HepG2 (cell line): ENCODE results near the gene MTHFS. TPM values are rescaled to one million over a fixed set of nuclear protein-coding genes. Genes with fewer than 3 reads are reported as not detected.

Experiments used
- ATAC-seq: fragments of 200-7000 bp; cut with Tn5 transposase; 3 replicates; pipeline ENCODE4 v1.9.1; 2020; ENCODE audit warnings: mild to moderate bottlenecking, moderate library complexity
- BruUV-seq: library from RNA; stranded (reverse); fragments of 400-500 nt; replicated peaks from 2 replicates; lab custom pipeline; 2021; lab: Mats Ljungman, UMichigan
- CTCF ChIA-PET: fragments of 300-600 bp; formaldehyde crosslinking; extraction: SDS; loops from one replicate; lab custom pipeline; 2021; ENCODE audit warnings: low total read pairs, inconsistent platforms, low intra/inter-chr PET ratio; lab: Yijun Ruan, JAX
- POLR2A ChIA-PET: fragments of 350-600 bp; sonication (Branson Sonifier 250); formaldehyde crosslinking; loops from one replicate; lab custom pipeline; 2020; ENCODE audit warnings: antibody characterized with exemption, inconsistent platforms; lab: Yijun Ruan, JAX
- DNase-seq: peaks from one replicate; pipeline ENCODE4 v3.0.0-alpha.2; 2015; ENCODE audit warnings: low spot score
- FAIRE-seq: peaks from 3 replicates; lab custom pipeline; 2011; peaks lifted over from hg19 to GRCh38; lab: Jason Lieb, UNC
- H2AFZ ChIP-seq: one replicate; pipeline ENCODE4 v1.6.1; 2011; ENCODE audit warnings: low read length, inconsistent platforms
- H3K27ac ChIP-seq: fragments of 300-600 bp; 3 replicates; pipeline ENCODE4 v1.8.0; 2011; ENCODE audit warnings: mixed run types, mild to moderate bottlenecking, mixed read lengths, low read length, inconsistent platforms; ENCODE audit not compliant: insufficient read depth; ENCODE audit errors: extremely low read length
- H3K27me3 ChIP-seq, 2 experiments: fragments of 200-600 bp in 1 of 2; 2 replicates in 1 of 2; 3 replicates in 1 of 2; pipeline versions ENCODE4 v1.6.0 to v1.8.0; 2011; ENCODE audit warnings: low read length in 2 of 2, mild to moderate bottlenecking in 2 of 2, moderate library complexity in 2 of 2, inconsistent platforms in 1 of 2; ENCODE audit not compliant: insufficient read depth in 2 of 2, control insufficient read depth in 1 of 2
- H3K36me3 ChIP-seq, 2 experiments: fragments of 200-600 bp in 1 of 2; replicated peaks in 1 of 2; 2 replicates in 1 of 2; 3 replicates in 1 of 2; pipeline versions ENCODE4 v1.5.1 to v1.8.0; 2011; ENCODE audit warnings: low read length in 2 of 2, inconsistent platforms in 1 of 2; ENCODE audit not compliant: insufficient read depth in 2 of 2, control insufficient read depth in 1 of 2
- H3K4me1 ChIP-seq: 2 replicates; pipeline ENCODE4 v1.5.1; 2012; ENCODE audit warnings: low read length, inconsistent platforms; ENCODE audit not compliant: insufficient read depth
- H3K4me2 ChIP-seq: 2 replicates; pipeline ENCODE4 v1.6.0; 2011; ENCODE audit warnings: low read depth, low read length, inconsistent platforms
- H3K4me3 ChIP-seq, 3 experiments: fragments of 200-600 bp in 1 of 3; sonication (generic), shearing (Covaris generic) in 1 of 3; replicated peaks in 1 of 3; 2 replicates each; pipeline ENCODE4 v1.5.1; 2011 to 2016; ENCODE audit warnings: low read length in 3 of 3, inconsistent platforms in 2 of 3, low read depth in 2 of 3, mild to moderate bottlenecking in 2 of 3, control low read depth in 1 of 3, mixed read lengths in 1 of 3; ENCODE audit not compliant: insufficient read depth in 1 of 3
- H3K79me2 ChIP-seq: one replicate; pipeline ENCODE4 v1.6.1; 2011; ENCODE audit warnings: low read length, inconsistent platforms; ENCODE audit not compliant: insufficient read depth
- H3K9ac ChIP-seq: 2 replicates; pipeline ENCODE4 v1.6.0; 2011; ENCODE audit warnings: mild to moderate bottlenecking, low read depth, low read length, inconsistent platforms; ENCODE audit not compliant: insufficient read depth
- H3K9me3 ChIP-seq: 2 replicates; pipeline ENCODE4 v1.5.1; 2012; ENCODE audit warnings: mild to moderate bottlenecking, low read length
- H4K20me1 ChIP-seq: 2 replicates; pipeline ENCODE4 v1.6.0; 2011; ENCODE audit warnings: inconsistent platforms, mild to moderate bottlenecking, low read length, moderate library complexity; ENCODE audit not compliant: insufficient read depth
- CHD2 ChIP-seq: IDR thresholded peaks from 2 replicates; pipeline ENCODE4 v1.6.1; 2011; ENCODE audit warnings: low read depth, low read length, improper control_type of control experiment
- HDAC1 ChIP-seq: sonication (generic); formaldehyde crosslinking; IDR thresholded peaks from 2 replicates; pipeline ENCODE4 v1.5.1; 2020; ENCODE audit warnings: mild to moderate bottlenecking, missing genetic modification reagents
- HNRNPK ChIP-seq: fragments of 200-400 bp; formaldehyde crosslinking; IDR thresholded peaks from 2 replicates; pipeline ENCODE4 v1.6.1; 2018; ENCODE audit warnings: low read length, low read depth, moderate library complexity, mild to moderate bottlenecking; ENCODE audit not compliant: poor library complexity, severe bottlenecking
- PRMT3 ChIP-seq: sonication (generic); formaldehyde crosslinking; IDR thresholded peaks from 2 replicates; pipeline ENCODE4 v1.8.1; 2022; ENCODE audit warnings: low read depth, mild to moderate bottlenecking, moderate library complexity, missing genetic modification reagents, borderline replicate concordance
- RBM22 ChIP-seq: fragments of 200-400 bp; formaldehyde crosslinking; optimal IDR thresholded peaks from 2 replicates; pipeline ENCODE3; 2017; ENCODE audit warnings: mild to moderate bottlenecking, low read length, moderate library complexity
- RORA ChIP-seq: sonication (generic); formaldehyde crosslinking; IDR thresholded peaks from 2 replicates; pipeline ENCODE4 v1.5.0; 2020; ENCODE audit warnings: mild to moderate bottlenecking, missing genetic modification reagents, moderate library complexity
- SMARCE1 ChIP-seq: fragments of 450-650 bp; IDR thresholded peaks from 2 replicates; pipeline ENCODE4 v1.6.1; 2017; ENCODE audit warnings: borderline replicate concordance
- U2AF1 ChIP-seq: fragments of 200-400 bp; formaldehyde crosslinking; optimal IDR thresholded peaks from 2 replicates; pipeline ENCODE3; 2017; ENCODE audit warnings: mild to moderate bottlenecking, low read depth, low read length
- ZKSCAN5 ChIP-seq: sonication (generic); formaldehyde crosslinking; IDR thresholded peaks from 2 replicates; pipeline ENCODE4 v1.5.1; 2020; ENCODE audit warnings: mild to moderate bottlenecking, missing genetic modification reagents
- ZMAT3 ChIP-seq: sonication (generic); formaldehyde crosslinking; conservative IDR thresholded peaks from 2 replicates; pipeline ENCODE4 v1.7.0; 2021; ENCODE audit warnings: missing genetic modification reagents
- ZNF337 ChIP-seq: sonication (generic); formaldehyde crosslinking; IDR thresholded peaks from 2 replicates; pipeline ENCODE4 v1.5.1; 2020; ENCODE audit warnings: missing genetic modification reagents, low read depth, mild to moderate bottlenecking, borderline replicate concordance
- ZNF605 ChIP-seq: sonication (generic); formaldehyde crosslinking; IDR thresholded peaks from 2 replicates; pipeline ENCODE4 v1.8.0; 2022; ENCODE audit warnings: mild to moderate bottlenecking, missing genetic modification reagents
- ZNF766 ChIP-seq: sonication (generic); formaldehyde crosslinking; IDR thresholded peaks from 2 replicates; pipeline ENCODE4 v1.5.0; 2020; ENCODE audit warnings: missing genetic modification reagents, borderline replicate concordance
- ZNF782 ChIP-seq: sonication (generic); formaldehyde crosslinking; IDR thresholded peaks from 2 replicates; pipeline ENCODE4 v1.4.0; 2020; ENCODE audit warnings: missing genetic modification reagents, mild to moderate bottlenecking, borderline replicate concordance
- ZNF83 ChIP-seq: sonication (generic); formaldehyde crosslinking; IDR thresholded peaks from 2 replicates; pipeline ENCODE4 v1.4.0; 2020; ENCODE audit warnings: missing genetic modification reagents, mild to moderate bottlenecking, borderline replicate concordance
- ZZZ3 ChIP-seq: sonication (generic); formaldehyde crosslinking; IDR thresholded peaks from 2 replicates; pipeline ENCODE4 v1.4.0; 2020; ENCODE audit warnings: missing genetic modification reagents, mild to moderate bottlenecking, borderline replicate concordance
- WGBS: methylation state at CpG from one replicate; pipeline ENCODE4 v1.1.6; 2017; ENCODE audit warnings: low lambda C conversion rate; 5-methylcytosine and 5-hydroxymethylcytosine counted together
- in situ Hi-C: cut with HindIII; loops from 2 replicates; pipeline ENCODE4 v1.10.0; 2017; ENCODE audit warnings: low pct_unique_long_range_greater_than_20kb; ENCODE audit not compliant: extremely low pct_ligation_motif_present
- intact Hi-C: fragments of 100-400 bp; cut with micrococcal nuclease; formaldehyde crosslinking; loops from one replicate; pipeline ENCODE4 v1.10.0; 2022; ENCODE audit not compliant: unreplicated experiment
- polyA plus RNA-seq, 8 experiments: library from polyadenylated mRNA; depleted of rRNA in 3 of 8; stranded (reverse) in 7 of 8; unstranded in 1 of 8; fragments of >200 nt; fragmentation: Illumina TruSeq in 4 of 8; extraction: Trizol in 4 of 8; gene quantifications; 2 replicates each; pipeline versions ENCODE4 v1.2.1 to v1.2.3, GENCODE V29; 2011 to 2016; ENCODE audit warnings: low read depth in 4 of 8, missing spikeins in 1 of 8, mixed read lengths in 1 of 8; ENCODE audit not compliant: insufficient read depth in 1 of 8
- total RNA-seq, 5 experiments: library from RNA; depleted of rRNA; stranded (reverse); fragments of >200 nt; fragmentation: Illumina TruSeq; extraction: Trizol; gene quantifications; 2 replicates each; pipeline ENCODE4 v1.2.3, GENCODE V29; 2016; ENCODE audit warnings: low read depth in 1 of 5
- TF ChIP-seq, protein P1 (sequence below): IDR thresholded peaks from 2 replicates; pipeline ENCODE4 v1.6.1; 2016
- TF ChIP-seq, protein P2 (sequence below): sonication (generic); formaldehyde crosslinking; conservative IDR thresholded peaks from 2 replicates; pipeline ENCODE4 v1.4.0; 2020; ENCODE audit warnings: mild to moderate bottlenecking, missing genetic modification reagents, moderate library complexity

MTHFS gene
- total and polyA plus RNA-seq, 2 of the 13 experiments (the other 11 are each of a cell fraction or from before 2014, with no cell fraction given), result 37.0 to 49.7 TPM

DNA sequence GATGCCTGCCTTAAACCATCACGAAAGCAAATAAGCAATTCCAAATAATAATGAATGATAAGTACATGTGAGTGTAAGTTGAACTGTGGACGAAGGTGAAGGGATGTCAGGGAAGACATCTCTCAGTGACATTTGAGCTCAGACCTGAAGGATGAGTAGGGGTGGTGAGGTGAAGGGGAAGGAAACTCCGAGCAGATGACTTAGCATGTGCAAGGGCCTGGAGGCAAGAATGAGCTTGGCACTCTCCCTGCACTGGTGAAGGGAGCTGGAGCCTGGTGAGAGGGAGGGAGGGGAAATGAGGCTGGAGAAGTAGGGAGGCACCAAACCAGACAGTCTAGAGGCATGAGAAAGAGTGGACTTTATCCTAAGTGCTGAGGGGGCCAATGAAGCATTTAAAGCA is 84.3 kb downstream of the MTHFS start (continued):
- no peak for TF ChIP-seq ZNF337 (CRISPR knock-in tag)

DNA sequence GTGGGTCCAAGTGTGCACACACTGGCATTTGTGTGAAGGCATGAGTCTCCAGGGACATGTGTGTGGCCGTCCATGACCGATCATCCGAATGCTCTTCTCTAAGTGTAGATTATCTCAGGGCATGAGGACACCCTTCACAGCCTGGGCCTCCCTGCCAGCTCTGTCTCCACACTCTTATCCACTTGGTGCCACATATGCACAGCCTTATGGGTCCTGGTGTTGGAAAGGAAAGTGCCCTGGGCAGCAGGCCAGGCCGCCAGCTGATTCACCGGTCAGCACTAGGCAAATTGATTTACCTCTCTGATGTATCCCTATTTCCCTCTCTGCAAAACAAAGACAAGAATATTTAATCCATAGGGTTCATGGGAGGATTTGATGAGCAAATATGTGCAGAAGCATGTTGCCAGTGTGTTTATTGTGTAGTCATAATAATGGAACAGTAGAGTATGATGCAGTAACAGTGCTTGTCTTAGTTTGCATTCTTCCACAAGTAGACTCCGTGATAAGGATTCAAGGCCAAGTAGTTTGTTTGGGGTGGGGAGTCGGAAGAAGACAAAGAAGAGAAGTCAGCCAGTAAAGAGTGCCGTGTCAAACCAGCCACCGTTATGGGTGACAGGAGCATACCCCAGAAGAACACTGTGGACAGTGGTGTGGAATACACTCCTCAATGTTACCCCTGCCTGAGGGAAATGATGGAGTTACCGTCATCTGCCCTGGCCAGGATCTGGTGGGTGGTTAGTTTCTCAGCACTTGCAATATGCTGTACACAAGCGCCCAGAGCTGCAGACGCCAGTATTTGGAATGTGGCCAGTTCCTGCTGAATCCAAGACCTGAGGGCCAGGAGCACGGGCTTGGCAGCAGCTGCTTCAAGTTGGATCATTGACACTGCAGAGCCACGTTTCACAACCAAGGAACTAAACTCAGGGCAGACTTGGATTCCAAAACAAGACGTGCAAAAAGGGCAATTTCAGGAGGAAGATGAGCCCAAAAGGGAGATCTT is 85.1 kb downstream of the MTHFS start:
- Histone ChIP-seq H3K27me3 (no peaks in the 10 kb centered on the region), H3K4me2 (no peak overlapping the region), H3K9me3 (no peaks in the 10 kb centered on the region), H3K4me1 (no peaks in the 10 kb centered on the region), H3K9ac (no peak overlapping the region), H3K27ac (no peak overlapping the region), H3K4me3 (no peak overlapping the region), H2AFZ (no peak overlapping the region), H3K36me3 (no peaks in the 10 kb centered on the region), H3K79me2 (no peaks in the 10 kb centered on the region), H4K20me1 (no peaks in the 10 kb centered on the region)
- in situ Hi-C loops (no loop called here), intact Hi-C loops (no loop called here)
- FAIRE-seq (no peak), ATAC-seq (no peak), DNase-seq (no peak)
- POLR2A ChIA-PET, result no interaction called here
- no TSS peak for BruUV-seq
- WGBS, result 70% methylated on average over 15 of the region's 15 CpGs
- CTCF ChIA-PET, result no interaction called here
- TF ChIP-seq RORA (CRISPR knock-in tag) (no peak), ZNF782 (no peak), ZNF83 (CRISPR knock-in tag) (no peak), ZNF605 (CRISPR knock-in tag) (no peak), ZKSCAN5 (no peak), PRMT3 (CRISPR knock-in tag) (no peak), ZNF766 (CRISPR knock-in tag) (no peak), SMARCE1 (no peak), ZMAT3 (CRISPR knock-in tag) (no peak), HNRNPK (no peak), ZZZ3 (CRISPR knock-in tag) (no peak), HDAC1 (CRISPR knock-in tag) (no peak), U2AF1 (no peak), RBM22 (no peak), CHD2 (no peak)
- TF ChIP-seq, protein P1, sequence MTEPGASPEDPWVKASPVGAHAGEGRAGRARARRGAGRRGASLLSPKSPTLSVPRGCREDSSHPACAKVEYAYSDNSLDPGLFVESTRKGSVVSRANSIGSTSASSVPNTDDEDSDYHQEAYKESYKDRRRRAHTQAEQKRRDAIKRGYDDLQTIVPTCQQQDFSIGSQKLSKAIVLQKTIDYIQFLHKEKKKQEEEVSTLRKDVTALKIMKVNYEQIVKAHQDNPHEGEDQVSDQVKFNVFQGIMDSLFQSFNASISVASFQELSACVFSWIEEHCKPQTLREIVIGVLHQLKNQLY (CRISPR knock-in tag), result no peak
- TF ChIP-seq, protein P2, sequence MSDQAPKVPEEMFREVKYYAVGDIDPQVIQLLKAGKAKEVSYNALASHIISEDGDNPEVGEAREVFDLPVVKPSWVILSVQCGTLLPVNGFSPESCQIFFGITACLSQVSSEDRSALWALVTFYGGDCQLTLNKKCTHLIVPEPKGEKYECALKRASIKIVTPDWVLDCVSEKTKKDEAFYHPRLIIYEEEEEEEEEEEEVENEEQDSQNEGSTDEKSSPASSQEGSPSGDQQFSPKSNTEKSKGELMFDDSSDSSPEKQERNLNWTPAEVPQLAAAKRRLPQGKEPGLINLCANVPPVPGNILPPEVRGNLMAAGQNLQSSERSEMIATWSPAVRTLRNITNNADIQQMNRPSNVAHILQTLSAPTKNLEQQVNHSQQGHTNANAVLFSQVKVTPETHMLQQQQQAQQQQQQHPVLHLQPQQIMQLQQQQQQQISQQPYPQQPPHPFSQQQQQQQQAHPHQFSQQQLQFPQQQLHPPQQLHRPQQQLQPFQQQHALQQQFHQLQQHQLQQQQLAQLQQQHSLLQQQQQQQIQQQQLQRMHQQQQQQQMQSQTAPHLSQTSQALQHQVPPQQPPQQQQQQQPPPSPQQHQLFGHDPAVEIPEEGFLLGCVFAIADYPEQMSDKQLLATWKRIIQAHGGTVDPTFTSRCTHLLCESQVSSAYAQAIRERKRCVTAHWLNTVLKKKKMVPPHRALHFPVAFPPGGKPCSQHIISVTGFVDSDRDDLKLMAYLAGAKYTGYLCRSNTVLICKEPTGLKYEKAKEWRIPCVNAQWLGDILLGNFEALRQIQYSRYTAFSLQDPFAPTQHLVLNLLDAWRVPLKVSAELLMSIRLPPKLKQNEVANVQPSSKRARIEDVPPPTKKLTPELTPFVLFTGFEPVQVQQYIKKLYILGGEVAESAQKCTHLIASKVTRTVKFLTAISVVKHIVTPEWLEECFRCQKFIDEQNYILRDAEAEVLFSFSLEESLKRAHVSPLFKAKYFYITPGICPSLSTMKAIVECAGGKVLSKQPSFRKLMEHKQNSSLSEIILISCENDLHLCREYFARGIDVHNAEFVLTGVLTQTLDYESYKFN (CRISPR knock-in tag), result no peak
